GM21515 (cell line): Measurements from ENCODE around the gene APOBR.
"Not testable (repeated sequence)": the region's sequence is repeated elsewhere in the genome, so short reads cannot be mapped to it uniquely, and the experiment has no call there.

Source experiments
- ATAC-seq: cut with Tn5 transposase; IDR thresholded peaks from one replicate; pipeline ENCODE4 v1.9.1; 2021; ENCODE audit not compliant: unreplicated experiment

The APOBR gene

DNA sequence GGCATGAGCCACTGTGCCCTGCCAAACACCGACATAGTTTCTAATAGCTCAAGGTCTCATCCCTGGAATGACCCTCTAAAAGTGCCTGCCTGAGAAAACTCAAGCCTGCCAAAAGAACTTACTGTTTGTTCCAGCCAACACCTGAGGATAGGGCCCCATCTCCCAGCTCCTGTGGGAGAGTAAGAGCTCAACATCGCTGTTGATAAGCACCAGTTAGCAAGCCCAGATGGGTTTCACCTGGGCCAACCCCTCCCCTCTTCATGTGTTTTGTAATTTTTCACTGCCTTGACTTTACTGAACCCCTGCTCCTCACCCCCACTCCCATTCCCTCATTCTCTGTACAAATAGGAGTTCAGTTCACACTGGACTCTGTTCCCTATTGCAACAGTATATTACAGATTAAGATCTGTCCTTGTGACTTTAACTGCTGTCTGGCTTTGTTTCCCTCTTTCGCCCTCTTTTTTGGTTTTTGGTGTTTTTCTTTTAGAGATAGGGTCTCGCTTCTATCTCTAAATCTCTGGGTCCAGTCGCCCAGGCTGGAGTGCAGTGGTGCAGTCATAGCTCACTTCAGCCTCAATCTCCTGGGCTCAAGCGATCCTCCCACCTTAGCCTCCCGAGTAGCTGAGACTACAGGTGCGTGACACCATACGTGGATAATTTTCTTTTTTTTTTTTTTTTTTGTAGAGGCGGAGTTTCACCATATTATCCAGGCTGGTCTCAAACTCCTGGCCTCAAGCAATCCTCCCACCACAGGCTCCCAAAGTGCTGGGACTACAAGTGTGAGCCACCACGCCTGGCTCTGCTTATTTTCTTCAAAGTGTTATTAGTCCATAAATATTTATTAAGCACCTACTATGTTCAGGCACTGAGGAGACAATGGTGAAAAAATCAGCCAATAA, 32.0 kb downstream of the APOBR start:
- no peak for ATAC-seq

DNA sequence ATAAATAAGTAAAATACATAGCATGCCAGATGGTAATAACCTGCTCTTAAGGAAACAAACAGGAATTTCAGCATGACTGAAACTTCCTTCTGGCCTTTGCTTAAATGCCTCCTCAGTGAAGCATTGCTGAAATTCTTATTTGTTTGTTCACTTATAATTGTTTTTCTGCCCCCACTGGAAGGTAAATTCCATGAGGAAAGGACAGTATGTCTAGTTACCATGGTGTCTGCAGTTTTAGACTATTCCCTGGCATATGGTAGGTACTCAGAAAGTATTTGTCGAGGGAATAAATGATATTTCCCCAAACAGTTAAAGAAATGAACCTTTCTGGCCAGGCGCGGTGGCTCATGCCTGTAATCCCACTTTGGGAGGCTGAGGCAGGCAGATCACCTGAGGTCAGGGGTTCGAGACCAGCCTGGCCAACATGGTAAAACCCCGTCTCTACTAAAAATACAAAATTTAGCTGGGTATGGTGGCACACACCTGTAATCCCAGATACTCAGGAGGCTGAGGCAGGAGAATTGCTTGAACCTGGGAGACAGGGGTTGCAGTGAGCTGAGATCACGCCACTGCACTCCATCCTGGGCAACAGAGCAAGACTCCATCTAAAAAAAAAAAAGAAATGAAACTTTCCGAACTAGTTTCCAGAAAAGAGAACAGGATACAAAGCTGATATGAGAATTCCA, 32.8 kb downstream of the APOBR start:
- not testable (repeated sequence) for ATAC-seq

DNA sequence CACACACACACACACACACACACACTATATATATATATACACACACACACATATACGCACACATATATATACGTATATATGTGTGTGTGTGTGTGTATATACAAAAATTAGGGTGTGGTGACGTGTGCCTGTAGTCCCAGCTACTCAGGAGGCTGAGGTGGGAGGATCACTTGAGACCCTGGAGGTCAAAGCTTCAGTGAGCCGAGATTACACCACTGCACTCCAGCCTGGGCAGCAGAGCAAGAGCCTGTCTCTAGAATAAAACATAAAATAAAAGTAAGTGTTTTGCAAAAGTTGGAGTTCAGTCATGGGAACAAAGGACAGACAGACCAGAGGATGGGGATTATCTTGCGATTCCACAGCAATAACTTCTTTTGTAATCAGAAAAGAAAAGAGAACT, 33.5 kb downstream of the APOBR start:
- no peak for ATAC-seq

DNA sequence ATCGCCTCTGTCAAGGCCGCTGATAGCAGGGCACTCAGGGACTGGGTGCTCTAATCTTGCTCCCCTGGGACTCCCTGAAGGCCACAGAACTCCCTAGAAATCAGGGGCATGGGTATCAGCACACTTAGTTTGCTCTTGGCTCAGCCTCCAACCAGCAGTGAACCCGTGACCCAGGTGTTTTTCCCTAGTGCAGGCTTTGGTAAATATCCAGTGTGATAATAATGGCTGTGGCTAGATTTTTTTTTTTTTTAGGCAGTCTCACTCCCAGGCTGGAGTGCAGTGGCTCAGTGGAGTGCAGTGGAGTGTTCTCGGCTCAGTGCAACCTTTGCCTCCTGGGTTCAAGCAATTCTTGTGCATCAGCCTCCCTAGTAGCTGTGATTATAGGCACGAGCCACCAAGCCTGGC, 34.0 kb downstream of the APOBR start:
- no peak for ATAC-seq

DNA sequence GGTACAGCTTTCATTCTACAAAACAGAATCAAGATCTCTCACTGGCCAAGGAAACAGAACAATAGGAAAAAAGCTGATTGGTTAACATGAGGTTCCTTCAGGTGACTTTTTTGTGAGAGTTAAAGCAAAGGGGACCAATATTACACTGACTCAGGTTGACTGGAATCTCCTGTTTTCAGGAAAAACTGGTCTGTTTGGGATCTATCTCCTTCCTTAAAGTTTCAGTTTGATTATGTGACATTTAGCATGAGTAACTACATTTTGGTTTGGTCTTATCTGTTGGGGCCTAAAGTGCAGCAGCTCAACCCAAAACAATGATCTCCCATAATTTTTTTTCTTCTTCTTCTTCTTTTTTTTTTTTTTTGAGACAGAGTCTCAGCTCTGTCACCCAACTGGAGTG, 34.7 kb downstream of the APOBR start:
- ATAC-seq, result no peak

DNA sequence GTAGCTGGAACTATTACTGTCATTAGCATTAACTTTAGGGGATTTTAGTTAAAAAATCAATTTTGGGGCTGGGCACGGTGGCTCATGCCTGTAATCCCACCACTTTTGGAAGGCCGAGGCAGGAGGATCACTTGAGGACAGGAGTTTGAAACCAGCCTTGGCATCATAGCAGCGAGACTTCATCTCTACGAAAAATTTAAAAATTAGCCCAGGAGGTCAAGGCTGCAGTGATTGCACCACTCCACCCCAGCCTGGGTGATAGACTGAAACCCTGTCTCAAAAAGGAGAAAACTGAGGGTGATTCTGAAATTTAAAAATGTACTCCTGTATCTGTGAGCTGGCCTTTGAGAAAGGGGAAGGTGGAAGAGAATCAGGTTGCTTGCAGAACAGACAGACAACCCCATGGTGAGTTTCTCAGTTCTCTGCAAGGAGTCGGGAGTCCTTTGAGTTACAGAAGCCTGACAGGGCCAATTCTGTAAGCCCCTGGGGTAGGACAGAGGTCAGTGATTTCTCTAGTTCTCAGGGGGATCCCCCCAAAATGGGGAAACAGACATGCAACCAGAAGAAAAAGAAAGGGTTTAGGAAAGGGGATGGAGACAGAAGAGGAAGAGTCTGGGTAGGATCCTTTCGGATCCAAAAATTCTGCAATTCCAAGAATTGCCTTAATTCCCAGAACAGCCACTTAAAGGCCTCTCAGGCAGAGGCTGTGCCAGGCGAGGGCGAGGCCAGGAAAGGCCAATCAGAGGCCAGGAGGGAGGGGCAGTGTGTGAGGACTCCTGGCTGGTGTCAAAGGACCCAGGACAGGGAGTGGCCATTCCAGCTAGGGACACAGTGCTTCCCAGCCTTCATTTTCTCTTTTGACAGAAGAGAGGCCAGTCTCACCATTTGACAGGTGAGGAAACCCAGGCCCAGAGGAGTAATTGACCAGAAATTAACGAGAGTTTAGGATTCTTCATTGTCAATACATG, 37.6 kb downstream of the APOBR start:
- no peak for ATAC-seq

DNA sequence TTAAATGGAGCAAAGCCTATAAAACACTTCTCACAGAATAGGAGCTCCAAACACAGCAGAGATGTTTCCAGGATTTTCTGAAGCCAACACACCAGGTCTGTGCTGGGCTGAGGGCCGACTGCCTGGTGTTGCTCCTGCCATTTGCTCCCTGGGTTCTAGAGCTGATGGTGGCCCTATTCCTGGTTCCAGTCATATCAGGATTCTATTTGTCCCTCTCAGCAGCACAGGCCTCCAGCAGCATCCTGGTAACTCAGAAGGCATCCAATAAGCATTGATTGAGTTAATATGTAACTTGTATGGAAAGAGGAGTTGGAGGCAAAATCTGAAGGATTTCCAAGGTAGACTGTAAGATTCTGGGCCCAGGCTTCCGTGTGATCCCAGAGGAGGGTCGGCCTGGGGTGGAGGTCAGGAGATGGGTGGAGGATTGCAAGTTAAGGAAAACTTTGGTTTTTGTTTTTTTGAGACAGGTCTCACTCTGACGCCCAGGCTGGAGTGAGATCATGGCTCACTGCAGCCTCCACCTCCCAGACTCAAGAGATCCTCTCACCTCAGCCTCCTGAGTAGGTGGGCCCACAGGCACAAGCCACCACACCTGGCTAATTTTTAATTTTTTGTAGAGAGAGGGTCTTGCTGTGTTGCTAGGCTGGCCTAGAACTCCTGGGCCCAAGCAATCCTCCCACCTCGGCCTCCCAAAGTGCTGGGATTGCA, 38.7 kb downstream of the APOBR start:
- no peak for ATAC-seq

DNA sequence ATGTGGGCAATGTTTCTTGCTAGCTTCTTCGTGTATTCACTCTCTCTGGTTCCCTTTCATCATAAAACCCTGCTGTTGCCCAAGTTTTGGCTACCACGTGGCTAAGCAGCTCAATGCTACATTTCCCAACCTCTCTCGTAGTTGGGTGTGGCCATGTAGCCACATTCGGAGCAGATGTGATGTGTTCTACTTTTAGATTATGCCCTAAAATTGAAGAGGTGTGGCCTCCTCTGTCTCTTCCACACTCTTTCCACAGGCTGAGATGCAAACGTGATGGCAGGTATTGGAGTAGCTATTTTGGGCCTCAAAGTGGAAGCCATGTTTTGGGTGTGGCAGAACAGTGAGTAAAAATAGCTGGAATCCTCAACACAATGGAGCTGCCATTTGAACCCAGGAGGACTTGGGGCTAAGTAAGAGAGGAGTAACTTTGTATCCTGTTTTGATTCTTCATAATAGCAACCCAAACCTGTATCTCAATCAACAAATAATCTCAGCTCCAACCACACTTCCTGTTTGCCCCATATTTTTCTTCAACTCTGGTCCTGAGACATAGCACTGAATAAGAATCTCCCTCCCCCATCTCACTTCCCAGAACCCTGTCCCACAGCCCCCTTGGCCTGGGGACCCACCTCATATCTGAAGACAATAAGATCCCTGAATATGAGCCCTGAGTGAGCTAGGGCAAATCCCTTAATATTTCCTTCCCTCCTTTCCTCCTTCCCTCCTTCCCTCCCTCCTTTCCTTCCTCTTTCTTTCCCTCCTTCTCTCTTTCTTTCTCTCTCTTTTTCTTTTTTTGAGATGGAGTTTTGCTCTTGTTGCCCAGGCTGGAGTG, 40.3 kb downstream of the APOBR start:
- no peak for ATAC-seq

DNA sequence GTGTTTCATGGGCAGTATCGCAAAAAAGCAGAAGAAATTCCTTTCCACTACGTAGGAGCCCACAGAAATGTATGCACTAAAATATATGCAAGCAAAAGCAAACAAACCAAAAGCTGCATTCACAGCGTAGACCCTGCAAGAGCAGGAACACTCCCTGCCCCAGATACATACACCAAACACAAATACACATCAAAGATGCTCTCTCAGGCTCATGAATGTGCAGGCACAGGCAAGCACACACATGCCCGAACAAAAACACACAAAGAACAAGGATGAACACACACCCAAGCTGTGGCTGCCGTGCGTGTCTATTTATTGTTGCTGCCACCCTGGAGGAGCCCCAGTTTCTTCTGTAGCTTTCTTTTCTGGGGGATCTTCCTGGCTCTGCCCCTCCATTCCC, 42.6 kb downstream of the APOBR start:
- ATAC-seq, result no peak

DNA sequence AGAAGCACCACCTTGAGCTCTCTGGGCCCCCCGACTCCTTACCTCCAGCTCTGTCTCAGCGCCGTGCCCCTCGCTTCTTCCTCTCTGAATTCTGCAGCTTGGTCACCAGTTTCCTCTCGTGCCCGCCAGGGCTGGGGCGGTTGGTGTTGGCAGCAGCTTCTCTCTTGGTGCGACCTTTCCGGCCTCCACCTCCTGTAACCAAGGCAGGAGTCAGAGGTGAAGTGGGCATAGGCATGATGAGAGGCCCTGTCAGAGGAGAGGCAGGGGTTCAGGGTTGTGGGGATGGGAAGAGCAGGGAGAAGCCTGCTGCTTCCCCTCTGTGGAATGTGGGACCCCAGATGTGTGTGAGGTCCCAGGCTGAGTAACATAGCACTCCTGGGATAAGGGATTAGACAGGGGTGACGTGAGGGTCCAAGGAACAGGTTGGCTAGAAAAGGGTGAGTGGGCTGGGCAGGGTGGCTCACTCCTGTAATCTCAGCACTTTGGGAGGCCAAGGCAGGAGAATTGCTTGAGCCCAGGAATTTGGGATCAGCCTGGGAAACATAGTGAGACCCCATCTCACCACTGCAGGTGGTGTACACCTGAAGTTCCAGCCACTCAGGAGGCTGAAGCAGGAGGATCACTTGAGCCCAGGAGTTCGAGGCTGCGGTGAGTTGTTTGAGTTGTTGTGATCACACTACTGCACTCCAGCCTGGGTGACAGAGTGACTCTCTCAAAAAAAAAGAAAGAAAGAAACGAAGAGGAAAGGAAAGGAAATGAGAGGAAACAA, 43.7 kb downstream of the APOBR start:
- no peak for ATAC-seq

DNA sequence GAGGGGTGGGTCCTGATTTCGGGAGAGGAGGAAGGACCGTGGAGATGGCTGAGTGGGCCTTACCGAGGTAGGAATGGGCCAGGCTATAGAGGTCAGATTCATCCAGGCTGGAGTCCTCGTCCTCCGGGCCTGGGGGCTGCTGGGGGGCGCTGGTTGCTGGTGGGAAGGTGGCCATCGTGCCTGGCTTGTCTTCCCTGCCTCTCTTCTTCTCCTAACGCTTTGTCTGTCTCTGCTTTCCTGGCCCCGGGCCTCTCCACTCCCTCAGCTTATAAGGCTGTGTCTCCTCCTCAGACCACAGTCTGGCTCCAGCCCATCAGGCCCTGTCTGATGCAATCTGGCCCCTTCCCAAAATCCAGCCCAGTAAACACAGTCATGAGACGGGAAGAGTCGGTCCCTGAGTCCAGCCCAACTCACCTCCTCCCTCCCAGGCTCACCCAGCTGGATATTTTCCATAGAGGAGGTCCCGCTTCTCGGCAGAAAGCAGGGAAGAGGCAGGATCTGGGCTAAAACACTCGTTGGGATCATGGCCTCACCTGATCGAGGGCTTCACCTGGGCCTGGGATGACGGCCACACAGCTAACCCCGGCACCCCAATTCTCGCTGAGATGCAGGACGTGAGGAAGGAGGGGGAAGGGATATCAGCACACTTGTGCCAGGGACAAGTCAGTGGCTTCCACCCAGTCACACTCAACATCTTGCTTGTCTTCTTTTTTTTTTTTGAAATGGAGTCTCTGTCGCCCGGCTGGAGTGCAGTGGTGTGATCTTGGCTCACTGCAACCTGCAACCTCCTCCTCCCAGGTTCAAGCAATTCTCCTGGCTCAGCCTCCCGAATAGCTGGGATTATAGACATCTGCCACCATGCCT, 44.5 kb downstream of the APOBR start, which contains the start of gene NUPR1:
Gene NUPR1 (minus strand): TSS at position 242 of the 864 bp plus-strand sequence. CDS start 67 bp downstream, at position 175.
- no peak for ATAC-seq

DNA sequence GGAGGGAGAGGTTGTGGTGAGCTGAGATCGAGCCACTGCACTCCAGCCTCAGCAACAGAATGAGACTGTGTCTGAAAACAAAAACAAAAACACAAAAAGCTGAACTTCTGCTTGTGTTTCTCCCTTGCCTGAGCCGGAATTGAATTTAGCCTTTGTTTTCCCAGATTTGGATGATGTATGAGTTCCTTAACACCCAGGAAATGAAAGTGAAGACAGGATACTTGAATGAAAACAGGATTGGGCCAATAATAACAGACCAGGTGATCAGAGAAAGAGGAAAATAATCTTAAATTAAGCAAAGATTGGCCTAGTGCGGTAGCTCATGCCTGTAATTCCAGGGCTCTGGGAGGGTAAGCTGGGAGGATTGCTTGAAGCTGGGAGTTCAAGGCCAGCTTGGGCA, 45.9 kb downstream of the APOBR start:
- no peak for ATAC-seq

DNA sequence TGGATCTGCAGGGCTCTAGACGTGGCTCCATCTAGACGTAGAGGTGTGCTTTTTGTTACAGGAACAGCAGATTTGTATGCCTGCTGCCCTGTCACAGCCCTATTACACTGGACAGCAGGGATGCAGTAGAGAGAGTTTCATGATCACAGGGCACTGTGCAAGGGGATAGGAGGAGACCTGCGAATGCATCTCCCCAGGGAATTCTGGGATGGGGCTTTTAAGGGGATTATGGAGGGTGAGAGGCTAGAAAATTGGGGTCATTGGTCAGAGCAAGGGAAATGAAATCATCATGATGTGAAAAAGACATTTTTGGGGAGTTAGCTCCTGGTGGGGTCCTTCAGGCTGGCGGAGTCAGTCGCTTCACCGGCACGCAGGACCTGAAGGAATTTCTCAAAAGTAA, 48.2 kb downstream of the APOBR start:
- ATAC-seq, result no peak

DNA sequence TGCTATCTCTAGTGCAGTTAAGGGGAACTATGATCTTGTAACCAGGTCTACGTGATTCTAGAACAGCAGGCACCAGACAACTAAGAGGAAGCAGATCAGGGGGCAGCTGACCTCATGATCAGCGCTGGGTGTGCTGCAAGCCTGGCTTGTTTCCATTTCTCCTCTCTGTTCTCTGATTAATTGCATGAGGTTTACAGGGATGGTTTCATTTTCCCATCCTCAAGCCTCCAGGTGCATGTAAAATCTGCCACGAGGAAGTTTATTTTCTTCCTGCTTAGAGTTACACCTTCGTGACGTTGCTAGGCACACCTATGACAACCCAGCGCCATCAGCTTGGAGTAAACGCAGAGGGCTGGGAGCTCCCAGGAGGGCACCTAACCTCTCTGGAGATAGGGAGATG, 48.6 kb downstream of the APOBR start:
- ATAC-seq, result no peak

DNA sequence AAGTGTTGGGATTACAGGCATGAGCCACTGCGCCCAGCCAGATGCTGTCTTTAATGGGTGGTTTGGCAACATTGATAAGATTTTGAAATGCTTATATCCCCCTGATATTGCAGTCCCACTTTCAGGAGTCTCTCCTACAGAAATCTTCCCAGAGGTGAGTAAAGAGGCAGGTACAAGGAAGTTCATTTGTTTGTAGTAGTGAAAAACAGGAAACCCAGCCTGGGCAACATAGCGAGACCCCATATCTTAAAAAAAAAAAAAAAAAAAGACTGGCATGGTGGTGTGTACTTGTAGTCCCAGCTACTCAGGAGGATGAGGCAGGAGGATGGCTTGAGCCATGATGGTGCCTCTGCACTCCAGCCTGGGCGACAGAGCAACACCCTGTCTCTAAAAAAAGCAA, 50.6 kb downstream of the APOBR start:
- ATAC-seq, result no peak

DNA sequence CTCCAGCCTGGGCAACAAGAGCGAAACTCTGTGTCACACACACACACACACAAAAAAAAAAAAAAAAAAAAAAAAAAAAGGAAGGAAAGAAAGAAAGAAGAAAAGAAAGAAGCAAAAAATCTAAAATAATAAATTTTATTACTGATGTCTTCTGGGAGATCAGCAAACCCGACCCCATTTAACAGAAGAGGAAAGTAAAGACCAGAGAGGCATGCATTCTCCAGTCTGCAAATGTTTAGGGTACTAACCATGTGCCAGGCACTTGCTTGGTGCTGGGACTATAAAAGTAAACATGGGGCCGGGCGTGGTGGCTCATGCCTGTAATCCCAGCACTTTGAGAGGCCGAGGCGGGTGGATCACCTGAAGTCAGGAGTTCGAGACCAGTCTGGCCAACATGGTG, 51.5 kb downstream of the APOBR start:
- not testable (repeated sequence) for ATAC-seq

DNA sequence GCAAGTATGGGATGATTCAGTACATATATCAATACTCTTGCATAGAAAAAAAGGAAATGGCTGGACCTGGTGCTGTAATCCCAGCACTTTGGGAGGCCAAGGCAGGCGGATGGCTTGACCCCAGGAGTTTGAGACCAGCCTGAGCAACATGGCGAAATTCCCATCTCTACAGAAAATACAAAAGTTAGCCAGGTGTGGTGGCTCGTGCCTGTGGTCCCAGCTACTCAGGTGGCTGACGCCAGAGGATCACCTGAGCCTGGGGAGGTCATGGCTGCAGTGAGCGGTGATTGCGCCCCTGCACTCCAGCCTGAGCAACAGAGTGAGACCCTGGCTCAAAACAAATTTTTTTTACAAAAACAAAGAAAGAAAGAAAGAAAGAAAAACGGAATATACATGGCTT, 52.2 kb downstream of the APOBR start:
- ATAC-seq, result no peak

DNA sequence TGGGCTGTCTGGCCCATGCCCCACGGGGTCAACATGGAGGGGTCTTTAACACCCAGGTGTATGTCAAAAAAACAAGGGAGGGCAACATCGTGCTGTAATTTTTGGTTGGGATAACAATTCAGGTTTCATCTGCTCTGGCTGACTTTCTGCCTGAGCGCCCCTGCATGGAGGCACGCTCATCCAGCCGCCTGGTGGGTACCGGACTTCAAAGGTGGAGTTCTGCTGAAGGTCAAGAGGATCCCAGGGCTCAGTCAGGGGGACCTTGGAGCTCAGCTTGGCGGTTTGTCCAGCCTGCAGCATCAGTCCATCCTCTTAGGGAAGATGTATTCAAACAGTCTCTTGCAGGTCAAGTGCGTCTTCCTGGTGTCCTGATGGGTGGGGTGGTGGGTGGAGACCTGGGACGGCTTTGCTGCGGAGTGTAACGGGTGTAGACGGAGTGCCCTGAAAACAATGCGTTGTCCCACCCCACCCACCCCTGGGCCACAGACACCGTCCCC, 53.9 kb downstream of the APOBR start:
- ATAC-seq, result no peak
